H1 (cell line): ENCODE data around the gene RNASE1. TPM values are rescaled to one million over a fixed set of nuclear protein-coding genes. Genes with fewer than 3 reads are reported as not detected.

Source experiments
- ASH2L ChIP-seq: fragments of 200-600, 300-600 bp; sonication (generic); IDR thresholded peaks from one replicate; pipeline ENCODE4 v1.7.1; 2017; ENCODE audit warnings: low read length
- CHD2 ChIP-seq: IDR thresholded peaks from 2 replicates; pipeline ENCODE4 v1.6.1; 2012; ENCODE audit warnings: low read length, improper control_type of control experiment
- CHD7 ChIP-seq: fragments of 300-600 bp; sonication (generic); IDR thresholded peaks from 2 replicates; pipeline ENCODE4 v1.7.1; 2012; ENCODE audit warnings: low read length, moderate library complexity, mild to moderate bottlenecking, inconsistent platforms; ENCODE audit not compliant: insufficient replicate concordance
- GABPA ChIP-seq: IDR thresholded peaks from 2 replicates; pipeline ENCODE4 v1.6.1; 2011; ENCODE audit warnings: mild to moderate bottlenecking, low read length, moderate library complexity, borderline replicate concordance; ENCODE audit not compliant: insufficient read depth
- JUN ChIP-seq: IDR thresholded peaks from 2 replicates; pipeline ENCODE4 v1.6.1; 2011; ENCODE audit warnings: low read depth, mild to moderate bottlenecking, improper control_type of control experiment, low read length
- KDM1A ChIP-seq: fragments of 200-600, 300-600 bp; sonication (generic); IDR thresholded peaks from 2 replicates; pipeline ENCODE4 v1.7.1; 2016; ENCODE audit warnings: mild to moderate bottlenecking, low read length, borderline replicate concordance
- NANOG ChIP-seq: IDR thresholded peaks from 2 replicates; pipeline ENCODE4 v1.6.1; 2011; ENCODE audit warnings: low read length, low read depth, mild to moderate bottlenecking, inconsistent platforms; ENCODE audit not compliant: insufficient read depth, poor library complexity, severe bottlenecking
- SP2 ChIP-seq: IDR thresholded peaks from 2 replicates; pipeline ENCODE4 v1.6.1; 2012; ENCODE audit warnings: mild to moderate bottlenecking, low read length, inconsistent platforms
- YY1 ChIP-seq: IDR thresholded peaks from 2 replicates; pipeline ENCODE4 v1.6.1; 2011; ENCODE audit warnings: low read depth, mild to moderate bottlenecking, low read length
- polyA plus RNA-seq, 7 experiments: library from polyadenylated mRNA; depleted of rRNA in 3 of 7; stranded (reverse) in 5 of 7; unstranded in 2 of 7; fragments of >200 nt in 5 of 7; fragments of 200-250 nt in 2 of 7; gene quantifications; 1 replicate in 5 of 7; 2 replicates in 1 of 7; 4 replicates in 1 of 7; pipeline versions ENCODE4 v1.2.1 to v1.2.3, GENCODE V29; 2011 to 2013; ENCODE audit warnings: missing spikeins in 2 of 7, mixed read lengths in 2 of 7
- total RNA-seq: library from RNA; stranded (reverse); fragmentation: NEBNext Ultra II Directional; extraction: Animal tissue kit (Norgen Biotek cat#: 25700); gene quantifications from 2 replicates; pipeline ENCODE4 v1.2.1, GENCODE V29; 2021

The RNASE1 gene
- total and polyA plus RNA-seq, 2 of the 8 experiments (the other 6 are each of a cell fraction or from before 2014, with no cell fraction given) = 2.2 to 13.4 TPM

- TF ChIP-seq CHD7 (no peak), YY1 (no peak), CHD2 (no peak), GABPA (no peak), ASH2L (no peak), JUN (no peak), NANOG (no peak), KDM1A (no peak), SP2 (no peak)
These were observed 10.1 kb downstream of the RNASE1 start (continued) for GRCh38 chr14:20792556-20792955.
